ENCODE measurements around the gene PGAP2. TPM values are rescaled to one million over a fixed set of nuclear protein-coding genes. Genes with fewer than 3 reads are reported as not detected.
A peak's percentile ranks its signal among the peaks of the same experiment; 100 is the strongest.

PGAP2 gene
- total and polyA plus RNA-seq, 2 of the 13 experiments (the other 11 are each of a cell fraction or from before 2014, with no cell fraction given): 21.5 to 47.8 TPM

- no peaks in the 10 kb centered on the region; a peak in 1 of 5 replicates for H3K27me3 ChIP-seq (ENCODE audit: control insufficient read depth in 1 of 2, insufficient read depth in 2 of 2, low read length in 2 of 2)
- DNase-seq (ENCODE audit: low spot score) (peak; percentile 76), FAIRE-seq (no peak), ATAC-seq (peak; percentile 76)
- H3K36me3 ChIP-seq (replicated peaks in 1 of 2; ENCODE audit: control insufficient read depth in 1 of 2, insufficient read depth in 2 of 2, low read length in 2 of 2): no peaks in the 10 kb centered on the region
- intact Hi-C loops (cut with micrococcal nuclease; ENCODE audit: unreplicated experiment) (loop anchor here (1.0 kb wide), 1 partner anchor 38 kb away; no protein-coding TSS in a partner anchor), in situ Hi-C loops (cut with HindIII; ENCODE audit: extremely low pct_ligation_motif_present, low pct_unique_long_range_greater_than_20kb) (no loop called here)
- H3K79me2 ChIP-seq (ENCODE audit: insufficient read depth, low read length): peaks cover 81% of the 10 kb centered on the region
- ChIA-PET CTCF (ENCODE audit: low intra/inter-chr PET ratio, low total read pairs) (no interaction called here), POLR2A (interaction anchor here (0.8 to 5.3 kb wide), 5 partner anchors 9 to 39 kb away, joined by 3 to 44 read pairs (median 10); partner anchors contain the start of gene STIM1)
- no peaks in the 10 kb centered on the region for H4K20me1 ChIP-seq (ENCODE audit: insufficient read depth, low read length)
- no peaks in the 10 kb centered on the region for H3K9me3 ChIP-seq (ENCODE audit: low read length)
- peak overlapping the region; percentile 84 for H3K27ac ChIP-seq (ENCODE audit: extremely low read length, insufficient read depth, low read length)
- peak overlapping the region in 2 of 3 experiments; percentile 19 to 33; a peak in 2 of 6 replicates for H3K4me3 ChIP-seq (replicated peaks in 1 of 3; ENCODE audit: insufficient read depth in 1 of 3, low read depth in 2 of 3, low read length in 3 of 3)
- peak overlapping the region; percentile 75 for H3K4me2 ChIP-seq (ENCODE audit: low read depth, low read length)
- BruUV-seq (replicated peaks): no TSS peak
- H3K9ac ChIP-seq (ENCODE audit: insufficient read depth, low read depth, low read length): peak overlapping the region; percentile 64
- no peak overlapping the region for H2AFZ ChIP-seq (ENCODE audit: low read length)
- peaks cover 63% of the 10 kb centered on the region for H3K4me1 ChIP-seq (ENCODE audit: insufficient read depth, low read length)
- TF ChIP-seq NFE2L2 (IDR thresholded peaks at IDR 0.05; ENCODE audit: low read length): no peak
- TF ChIP-seq GATAD1 (CRISPR knock-in tag; IDR thresholded peaks at IDR 0.05): no peak
- TF ChIP-seq ZNF772 (CRISPR knock-in tag; IDR thresholded peaks at IDR 0.05): no peak
- TF ChIP-seq TARDBP (CRISPR knock-in tag; IDR thresholded peaks at IDR 0.05): 0 out of 2 replicates have a peak, but pooled peaks have one; percentile 24
- TF ChIP-seq PRDM15 (CRISPR knock-in tag; IDR thresholded peaks at IDR 0.05): no peak
- TF ChIP-seq NR2C2 (CRISPR knock-in tag; IDR thresholded peaks at IDR 0.05; ENCODE audit: borderline replicate concordance): 0 out of 2 replicates have a peak, but pooled peaks have one; percentile 34
- TF ChIP-seq SP5 (CRISPR knock-in tag; IDR thresholded peaks at IDR 0.05; ENCODE audit: borderline replicate concordance, low read depth): 0 out of 2 replicates have a peak, but pooled peaks have one; percentile 14
- TF ChIP-seq PHF5A (CRISPR knock-in tag; IDR thresholded peaks at IDR 0.05; ENCODE audit: low read depth, unreplicated experiment): no peak
- TF ChIP-seq GZF1 (CRISPR knock-in tag; IDR thresholded peaks at IDR 0.05): no peak
- no peak for TF ChIP-seq TFAP4 (IDR thresholded peaks at IDR 0.05; ENCODE audit: borderline replicate concordance, low read depth)
- TF ChIP-seq ARID3A (IDR thresholded peaks at IDR 0.05; ENCODE audit: low read depth, low read length): peak; percentile 63
- no peak for TF ChIP-seq ATAD3A (CRISPR knock-in tag; IDR thresholded peaks at IDR 0.05)
- TF ChIP-seq SMC3 (IDR thresholded peaks at IDR 0.05; ENCODE audit: low read length): no peak
- no peak for TF ChIP-seq RBM22 (optimal IDR thresholded peaks at IDR 0.05; ENCODE audit: low read length)
- TF ChIP-seq ZNF275 (CRISPR knock-in tag; IDR thresholded peaks at IDR 0.05; ENCODE audit: borderline replicate concordance): no peak
- TF ChIP-seq ZNF362 (CRISPR knock-in tag; IDR thresholded peaks at IDR 0.05; ENCODE audit: borderline replicate concordance): no peak
Observed at GRCh38 chr11:3866836-3867208, 58.5 kb downstream of the PGAP2 start.

All from HepG2 (cell line).